CD4-positive, alpha-beta T cell (primary cell): Measurements from ENCODE around the gene RXRG. TPM values are rescaled to one million over a fixed set of nuclear protein-coding genes. Genes with fewer than 3 reads are reported as not detected.

Experiments used
- ATAC-seq: fragments of 200-7000 bp; cut with Tn5 transposase; one replicate; pipeline ENCODE4 v1.10.0; 2022; ENCODE audit warnings: mild to moderate bottlenecking; ENCODE audit not compliant: poor library complexity
- CTCF ChIA-PET: fragments of 350-600 bp; sonication (Branson Sonifier 250); formaldehyde crosslinking; loops from one replicate; lab custom pipeline; 2021; ENCODE audit warnings: antibody characterized with exemption, inconsistent platforms; lab: Charles Lee
- POLR2A ChIA-PET: fragments of 350-600 bp; sonication (Branson Sonifier 250); formaldehyde crosslinking; loops from one replicate; lab custom pipeline; 2021; ENCODE audit warnings: antibody characterized with exemption, inconsistent platforms; lab: Charles Lee
- DNase-seq, 14 experiments: peaks; one replicate each; pipeline ENCODE4 v3.0.0-alpha.2; 2013 to 2020; ENCODE audit warnings: mixed read lengths in 2 of 14
- H3K27ac ChIP-seq, 2 donors: one replicate each; pipeline versions ENCODE4 v1.5.1 to v1.7.0; 2013; ENCODE audit warnings: low read length in 2 of 2, low read depth in 1 of 2, mild to moderate bottlenecking in 1 of 2
- H3K27me3 ChIP-seq, 2 experiments: 1 replicate in 1 of 2; 2 replicates in 1 of 2; pipeline versions ENCODE4 v1.6.1 to v1.7.0; 2013; ENCODE audit warnings: low read length in 2 of 2, control low read depth in 1 of 2, mild to moderate bottlenecking in 1 of 2, moderate library complexity in 1 of 2; ENCODE audit not compliant: insufficient read depth in 2 of 2, control insufficient read depth in 1 of 2
- H3K36me3 ChIP-seq: one replicate; pipeline ENCODE4 v1.6.1; 2013; ENCODE audit warnings: low read length, control low read depth; ENCODE audit not compliant: insufficient read depth
- H3K4me1 ChIP-seq: one replicate; pipeline ENCODE4 v1.6.1; 2013; ENCODE audit warnings: low read length, control low read depth; ENCODE audit not compliant: insufficient read depth
- H3K4me3 ChIP-seq: one replicate; pipeline ENCODE4 v1.5.1; 2013; ENCODE audit warnings: mild to moderate bottlenecking, low read length, moderate library complexity
- H3K9me3 ChIP-seq, 2 experiments: 1 replicate in 1 of 2; 2 replicates in 1 of 2; pipeline versions ENCODE4 v1.6.1 to v1.7.0; 2013; ENCODE audit warnings: low read length in 2 of 2, mild to moderate bottlenecking in 2 of 2, control low read depth in 1 of 2, moderate library complexity in 1 of 2; ENCODE audit not compliant: control insufficient read depth in 1 of 2, insufficient read depth in 1 of 2
- H3K27ac Mint-ChIP-seq: one replicate; pipeline ENCODE4 v1.8.0; 2020; ENCODE audit warnings: mixed read lengths
- H3K27me3 Mint-ChIP-seq: one replicate; pipeline ENCODE4 v1.8.0; 2021; ENCODE audit warnings: mixed read lengths
- H3K36me3 Mint-ChIP-seq: one replicate; pipeline ENCODE4 v1.8.0; 2021; ENCODE audit warnings: low read depth, mixed read lengths
- H3K4me1 Mint-ChIP-seq: one replicate; pipeline ENCODE4 v1.8.0; 2021; ENCODE audit warnings: low read depth, mixed read lengths
- H3K4me3 Mint-ChIP-seq: one replicate; pipeline ENCODE4 v1.8.0; 2020; ENCODE audit warnings: mild to moderate bottlenecking, mixed read lengths
- H3K9me3 Mint-ChIP-seq: one replicate; pipeline ENCODE4 v1.8.0; 2020; ENCODE audit warnings: mixed read lengths
- intact Hi-C, 2 experiments: fragments of 100-400 bp; cut with DNase I in 1 of 2; cut with micrococcal nuclease in 1 of 2; formaldehyde crosslinking; loops; one replicate each; pipeline versions ENCODE4 v1.15.1 to v1.9.0; 2023 to 2025; cut with DNase I, micrococcal nuclease
- total RNA-seq, 174 experiments: library from RNA in 2 of 174; stranded (reverse) in 2 of 174; gene quantifications; one replicate each; pipeline ENCODE4 v1.2.3 and lab custom pipeline; 2021 to 2026
- TF ChIP-seq, protein P1 (sequence below): fragments of 200-600 bp; IDR thresholded peaks from one replicate; pipeline ENCODE4 v1.8.0; 2022; ENCODE audit warnings: antibody characterized with exemption, mild to moderate bottlenecking

RXRG gene
- total RNA-seq, 2 experiments from 2014 or later: not detected

DNA sequence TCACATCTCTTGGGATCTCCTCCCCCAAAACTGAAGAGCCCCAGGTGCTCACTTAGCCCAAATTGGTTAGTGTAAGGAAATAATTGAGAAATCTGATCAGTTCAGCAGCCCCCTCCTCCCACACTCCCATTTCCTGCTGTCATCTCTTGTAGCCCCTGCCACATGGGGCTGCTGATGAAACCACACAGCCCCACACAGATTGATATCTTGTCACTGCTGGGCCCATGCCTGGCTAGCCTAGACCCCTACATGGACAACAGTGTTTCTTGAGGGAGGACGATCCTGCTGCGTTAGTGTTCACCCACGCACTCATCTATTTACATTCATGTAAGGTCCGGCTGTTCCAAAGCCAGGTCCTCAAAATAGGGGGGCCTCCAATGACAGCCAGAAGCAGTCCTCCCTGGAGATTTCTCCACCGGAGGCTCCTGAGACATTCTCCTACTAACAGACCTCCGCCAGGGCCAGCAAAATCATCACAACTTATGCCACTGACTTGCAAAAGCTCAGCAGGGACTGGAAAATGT lies 23.9 kb upstream of the RXRG start:
- Histone ChIP-seq H3K9me3 (no peaks in the 10 kb centered on the region), H3K27me3 (peaks cover 7% of the 10 kb centered on the region in 2 experiments), H3K4me3 (no peak overlapping the region), H3K27ac (no peak overlapping the region), H3K4me1 (no peaks in the 10 kb centered on the region), H3K36me3 (no peaks in the 10 kb centered on the region)
- TF ChIP-seq, protein P1, sequence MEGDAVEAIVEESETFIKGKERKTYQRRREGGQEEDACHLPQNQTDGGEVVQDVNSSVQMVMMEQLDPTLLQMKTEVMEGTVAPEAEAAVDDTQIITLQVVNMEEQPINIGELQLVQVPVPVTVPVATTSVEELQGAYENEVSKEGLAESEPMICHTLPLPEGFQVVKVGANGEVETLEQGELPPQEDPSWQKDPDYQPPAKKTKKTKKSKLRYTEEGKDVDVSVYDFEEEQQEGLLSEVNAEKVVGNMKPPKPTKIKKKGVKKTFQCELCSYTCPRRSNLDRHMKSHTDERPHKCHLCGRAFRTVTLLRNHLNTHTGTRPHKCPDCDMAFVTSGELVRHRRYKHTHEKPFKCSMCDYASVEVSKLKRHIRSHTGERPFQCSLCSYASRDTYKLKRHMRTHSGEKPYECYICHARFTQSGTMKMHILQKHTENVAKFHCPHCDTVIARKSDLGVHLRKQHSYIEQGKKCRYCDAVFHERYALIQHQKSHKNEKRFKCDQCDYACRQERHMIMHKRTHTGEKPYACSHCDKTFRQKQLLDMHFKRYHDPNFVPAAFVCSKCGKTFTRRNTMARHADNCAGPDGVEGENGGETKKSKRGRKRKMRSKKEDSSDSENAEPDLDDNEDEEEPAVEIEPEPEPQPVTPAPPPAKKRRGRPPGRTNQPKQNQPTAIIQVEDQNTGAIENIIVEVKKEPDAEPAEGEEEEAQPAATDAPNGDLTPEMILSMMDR: no peak
- H3K27ac Mint-ChIP-seq: no peak overlapping the region
- ChIA-PET CTCF (no interaction called here), POLR2A (no interaction called here)
- ATAC-seq (no peak), DNase-seq (no peak)
- intact Hi-C loops: no loop called here
- H3K4me3 Mint-ChIP-seq: no peak overlapping the region
- H3K4me1 Mint-ChIP-seq: no peaks in the 10 kb centered on the region
- H3K9me3 Mint-ChIP-seq: no peaks in the 10 kb centered on the region
- H3K36me3 Mint-ChIP-seq: no peaks in the 10 kb centered on the region
- H3K27me3 Mint-ChIP-seq: peaks cover 39% of the 10 kb centered on the region

DNA sequence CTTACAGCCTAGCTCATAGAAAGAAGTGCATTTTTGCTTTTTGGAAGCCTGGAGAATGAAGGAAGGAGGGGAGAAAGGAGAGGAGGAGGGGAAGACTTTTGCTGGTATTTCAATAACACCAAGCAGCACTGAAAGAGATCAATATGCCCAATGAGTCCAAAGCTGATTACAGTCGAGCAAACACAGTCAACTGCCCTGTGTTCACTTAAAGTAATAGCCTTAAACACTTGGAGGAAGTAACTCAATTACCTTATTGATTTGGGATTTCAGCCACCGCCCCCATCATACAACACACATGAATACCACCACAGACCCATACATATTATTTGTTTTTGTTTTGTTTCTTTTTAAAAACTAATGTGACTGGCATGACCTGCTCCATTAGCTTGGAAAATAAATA lies 23.3 kb upstream of the RXRG start:
- H3K9me3 ChIP-seq: no peaks in the 10 kb centered on the region
- Mint-ChIP-seq H3K27me3 (peaks cover 39% of the 10 kb centered on the region), H3K4me1 (no peaks in the 10 kb centered on the region), H3K27ac (no peak overlapping the region), H3K36me3 (no peaks in the 10 kb centered on the region), H3K9me3 (no peaks in the 10 kb centered on the region), H3K4me3 (no peak overlapping the region)
- DNase-seq (no peak), ATAC-seq (no peak)
- intact Hi-C loops: no loop called here
- no peak overlapping the region for H3K4me3 ChIP-seq
- TF ChIP-seq, protein P1: no peak
- H3K27ac ChIP-seq: no peak overlapping the region
- no peaks in the 10 kb centered on the region for H3K36me3 ChIP-seq
- H3K27me3 ChIP-seq: peaks cover 7% of the 10 kb centered on the region in 2 experiments
- H3K4me1 ChIP-seq: no peaks in the 10 kb centered on the region
- CTCF ChIA-PET: no interaction called here
- POLR2A ChIA-PET: no interaction called here

DNA sequence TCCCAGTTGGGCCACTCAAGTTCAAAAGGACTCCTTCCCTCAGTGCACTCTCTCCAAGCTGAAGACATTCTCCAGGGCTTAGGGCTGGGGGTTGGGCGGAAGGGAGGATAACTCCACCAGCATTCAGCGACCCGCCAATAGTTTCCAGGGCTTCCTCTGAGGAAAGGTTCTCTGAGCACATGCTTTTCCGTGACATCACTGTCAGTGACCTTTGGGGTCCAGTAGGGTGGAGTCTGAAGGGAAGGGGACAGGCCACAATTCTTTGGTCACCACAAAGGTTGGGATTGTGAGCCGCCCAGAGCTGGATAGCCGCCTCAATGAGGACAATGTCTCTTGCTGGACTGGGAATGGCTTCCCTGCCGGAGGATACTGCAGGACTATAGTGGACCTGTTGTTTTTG lies 22.8 kb upstream of the RXRG start:
- no peak overlapping the region for H3K27ac ChIP-seq
- TF ChIP-seq, protein P1: no peak
- CTCF ChIA-PET: no interaction called here

More for the DNA sequence above, 22.8 kb upstream of the RXRG start:
- H3K4me3 ChIP-seq: no peak overlapping the region
- H3K27me3 Mint-ChIP-seq: peaks cover 39% of the 10 kb centered on the region
- H3K36me3 Mint-ChIP-seq: no peaks in the 10 kb centered on the region
- POLR2A ChIA-PET: interaction anchor here (1.4 kb wide), 1 partner anchor 17 kb away, joined by 4 read pairs; no protein-coding TSS in a partner anchor
- intact Hi-C loops: no loop called here
- H3K9me3 Mint-ChIP-seq: no peaks in the 10 kb centered on the region
- ATAC-seq: no peak
- no peaks in the 10 kb centered on the region for H3K4me1 ChIP-seq
- H3K4me1 Mint-ChIP-seq: no peaks in the 10 kb centered on the region
- H3K27ac Mint-ChIP-seq: no peak overlapping the region
- no peaks in the 10 kb centered on the region for H3K36me3 ChIP-seq
- DNase-seq: no peak
- peaks cover 7 to 8% of the 10 kb centered on the region in 2 experiments for H3K27me3 ChIP-seq
- H3K4me3 Mint-ChIP-seq: no peak overlapping the region
- H3K9me3 ChIP-seq: no peaks in the 10 kb centered on the region
